GM21576 (cell line): Measurements from ENCODE around the gene SHROOM2.
"Not testable (repeated sequence)": the region's sequence is repeated elsewhere in the genome, so short reads cannot be mapped to it uniquely, and the experiment has no call there.

ENCODE experiments used
- ATAC-seq: cut with Tn5 transposase; IDR thresholded peaks from one replicate; pipeline ENCODE4 v1.9.1; 2021; ENCODE audit warnings: mild to moderate bottlenecking, moderate library complexity; ENCODE audit not compliant: unreplicated experiment

SHROOM2 gene

GRCh38 chrX:9785944-9786797, at the start of gene SHROOM2:
Gene SHROOM2, plus strand, starts transcription at chrX:9786429. Its CDS starts 117 bp downstream, at chrX:9786546.
- ATAC-seq: no peak

GRCh38 chrX:9737363-9737762, 48.9 kb upstream of the SHROOM2 start:
- ATAC-seq: no peak

GRCh38 chrX:9738151-9738550, 48.1 kb upstream of the SHROOM2 start:
- no peak for ATAC-seq

- no peak for ATAC-seq
Measured at GRCh38 chrX:9739130-9739529, 47.1 kb upstream of the SHROOM2 start.

GRCh38 chrX:9745417-9746115, 40.7 kb upstream of the SHROOM2 start:
- no peak for ATAC-seq

- ATAC-seq: no peak
Measured at GRCh38 chrX:9746148-9746888, 39.9 kb upstream of the SHROOM2 start.

GRCh38 chrX:9747644-9748043, 38.6 kb upstream of the SHROOM2 start:
- ATAC-seq: no peak

GRCh38 chrX:9749146-9749692, 37.0 kb upstream of the SHROOM2 start:
- no peak for ATAC-seq

- ATAC-seq: no peak
Measured at GRCh38 chrX:9757366-9757765, 28.9 kb upstream of the SHROOM2 start.

- no peak for ATAC-seq
Measured at GRCh38 chrX:9758021-9758638, 28.1 kb upstream of the SHROOM2 start.

- no peak for ATAC-seq
Measured at GRCh38 chrX:9759337-9759736, 26.9 kb upstream of the SHROOM2 start.

- no peak for ATAC-seq
Measured at GRCh38 chrX:9765072-9765736, 21.0 kb upstream of the SHROOM2 start.

GRCh38 chrX:9765737-9766097, 20.5 kb upstream of the SHROOM2 start, which contains the start of gene GPR143:
Gene GPR143, minus strand, starts transcription at chrX:9765847. Its CDS starts 30 bp downstream, at chrX:9765817.
- no peak for ATAC-seq

- ATAC-seq: no peak
Measured at GRCh38 chrX:9767375-9767774, 18.9 kb upstream of the SHROOM2 start.

- not testable (repeated sequence) for ATAC-seq
Measured at GRCh38 chrX:9768321-9768839, 17.8 kb upstream of the SHROOM2 start.

GRCh38 chrX:9770319-9770718, 15.9 kb upstream of the SHROOM2 start:
- ATAC-seq: no peak

GRCh38 chrX:9772943-9773342, 13.3 kb upstream of the SHROOM2 start:
- no peak for ATAC-seq

- ATAC-seq: no peak
Measured at GRCh38 chrX:9775930-9776329, 10.3 kb upstream of the SHROOM2 start.

- ATAC-seq: no peak
Measured at GRCh38 chrX:9781941-9782340, 4.3 kb upstream of the SHROOM2 start.

- no peak for ATAC-seq
Measured at GRCh38 chrX:9784332-9784731, 1.9 kb upstream of the SHROOM2 start.
